Mucosa of rectum (tissue), 2 donors: Measurements from ENCODE around the gene PCYT2.
A peak's percentile ranks its signal among the peaks of the same experiment; 100 is the strongest.

ENCODE experiments used
- H3K27ac ChIP-seq, 2 donors: one replicate each; pipeline ENCODE4 v1.7.0; 2013; ENCODE audit warnings: inconsistent platforms in 2 of 2, low read depth in 2 of 2, low read length in 2 of 2
- H3K27me3 ChIP-seq, 2 donors: one replicate each; pipeline ENCODE4 v1.7.0; 2013; ENCODE audit warnings: low read length in 2 of 2; ENCODE audit not compliant: control insufficient read depth in 2 of 2, insufficient read depth in 2 of 2
- H3K36me3 ChIP-seq, 2 donors: one replicate each; pipeline ENCODE4 v1.7.0; 2013; ENCODE audit warnings: low read length in 2 of 2; ENCODE audit not compliant: control insufficient read depth in 2 of 2, insufficient read depth in 2 of 2
- H3K4me1 ChIP-seq, 2 donors: one replicate each; pipeline ENCODE4 v1.7.0; 2013; ENCODE audit warnings: low read length in 2 of 2, mild to moderate bottlenecking in 1 of 2; ENCODE audit not compliant: control insufficient read depth in 2 of 2, insufficient read depth in 2 of 2
- H3K4me3 ChIP-seq, 2 donors: one replicate each; pipeline ENCODE4 v1.7.0; 2013; ENCODE audit warnings: low read length in 2 of 2
- H3K9ac ChIP-seq, 2 donors: one replicate each; pipeline ENCODE4 v1.7.0; 2013; ENCODE audit warnings: low read length in 2 of 2, low read depth in 1 of 2, mild to moderate bottlenecking in 1 of 2
- H3K9me3 ChIP-seq, 2 donors: one replicate each; pipeline ENCODE4 v1.7.0; 2013; ENCODE audit warnings: low read length in 2 of 2; ENCODE audit not compliant: control insufficient read depth in 2 of 2
- donor health status: healthy.
- donor health status: Normal muscosa, but diverticular disease.

PCYT2 gene

DNA sequence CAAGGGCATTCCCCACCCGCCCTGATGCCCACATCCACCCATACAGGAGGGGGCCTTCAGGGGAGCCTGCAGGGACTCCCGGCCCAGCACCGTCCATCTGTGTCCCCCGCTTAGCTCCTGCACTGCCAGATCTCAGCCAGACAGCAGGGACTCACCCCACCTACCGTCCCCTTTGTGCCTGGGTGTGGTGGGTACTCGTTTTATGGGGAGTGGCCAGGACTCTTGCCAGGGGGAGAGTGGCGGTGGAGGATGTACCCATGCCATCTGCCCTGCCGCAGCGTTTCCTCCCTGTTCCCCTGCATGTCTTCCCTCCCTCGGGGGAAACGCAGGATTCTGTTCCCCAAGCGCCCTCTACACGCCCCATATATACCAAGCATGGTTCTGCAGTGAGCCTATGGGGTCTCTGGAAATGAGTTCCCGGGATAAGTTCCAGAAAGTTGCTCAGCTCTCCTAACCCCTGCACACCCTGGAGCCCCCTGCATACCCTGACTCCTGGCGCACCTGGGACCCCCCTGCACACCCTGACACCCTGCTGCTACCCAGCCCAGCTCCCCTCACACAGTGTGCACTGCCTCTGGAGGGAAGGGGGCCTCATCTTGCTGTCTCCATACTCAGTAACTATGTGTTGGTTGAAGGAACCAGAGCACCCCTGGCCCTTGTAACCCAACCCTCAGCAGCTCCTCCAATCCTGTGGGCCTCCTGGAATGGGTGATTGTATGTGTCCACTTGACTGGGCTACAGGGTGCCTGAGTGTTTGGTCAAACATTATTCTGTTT, 20.5 kb upstream of the PCYT2 start:
- Histone ChIP-seq H3K27ac (no peak overlapping the region), H3K9ac (no peak overlapping the region), H3K27me3 (peaks cover 3 to 10% of the 10 kb centered on the region in 2 donors), H3K36me3 (no peaks in the 10 kb centered on the region), H3K9me3 (no peaks in the 10 kb centered on the region), H3K4me1 (peaks cover 17 to 20% of the 10 kb centered on the region in 2 donors), H3K4me3 (no peak overlapping the region)

DNA sequence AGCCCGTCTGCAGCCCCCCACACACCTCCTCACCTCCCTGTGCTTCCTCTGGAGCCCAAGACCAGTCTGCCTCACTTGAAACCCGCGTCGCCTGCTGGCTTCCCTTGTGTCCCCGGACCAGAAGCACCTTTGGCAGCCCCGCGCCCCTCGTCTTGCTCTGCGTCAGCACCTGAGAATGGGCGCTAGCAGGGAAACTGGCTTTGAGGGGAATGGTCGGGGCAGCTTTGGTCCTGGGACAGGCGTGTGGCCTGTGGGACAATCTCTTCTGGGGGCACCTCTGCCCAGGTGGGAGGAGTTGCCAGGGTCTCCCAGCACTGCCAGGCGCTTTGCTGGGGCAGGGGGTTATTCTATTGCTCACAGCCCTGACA, 20.0 kb upstream of the PCYT2 start:
- no peak overlapping the region for H3K9ac ChIP-seq
- H3K27ac ChIP-seq = no peak overlapping the region
- no peak overlapping the region for H3K4me3 ChIP-seq
- H3K9me3 ChIP-seq = no peaks in the 10 kb centered on the region
- peaks cover 15 to 19% of the 10 kb centered on the region in 2 donors for H3K4me1 ChIP-seq
- H3K36me3 ChIP-seq = no peaks in the 10 kb centered on the region
- peaks cover 3 to 10% of the 10 kb centered on the region in 2 donors for H3K27me3 ChIP-seq

DNA sequence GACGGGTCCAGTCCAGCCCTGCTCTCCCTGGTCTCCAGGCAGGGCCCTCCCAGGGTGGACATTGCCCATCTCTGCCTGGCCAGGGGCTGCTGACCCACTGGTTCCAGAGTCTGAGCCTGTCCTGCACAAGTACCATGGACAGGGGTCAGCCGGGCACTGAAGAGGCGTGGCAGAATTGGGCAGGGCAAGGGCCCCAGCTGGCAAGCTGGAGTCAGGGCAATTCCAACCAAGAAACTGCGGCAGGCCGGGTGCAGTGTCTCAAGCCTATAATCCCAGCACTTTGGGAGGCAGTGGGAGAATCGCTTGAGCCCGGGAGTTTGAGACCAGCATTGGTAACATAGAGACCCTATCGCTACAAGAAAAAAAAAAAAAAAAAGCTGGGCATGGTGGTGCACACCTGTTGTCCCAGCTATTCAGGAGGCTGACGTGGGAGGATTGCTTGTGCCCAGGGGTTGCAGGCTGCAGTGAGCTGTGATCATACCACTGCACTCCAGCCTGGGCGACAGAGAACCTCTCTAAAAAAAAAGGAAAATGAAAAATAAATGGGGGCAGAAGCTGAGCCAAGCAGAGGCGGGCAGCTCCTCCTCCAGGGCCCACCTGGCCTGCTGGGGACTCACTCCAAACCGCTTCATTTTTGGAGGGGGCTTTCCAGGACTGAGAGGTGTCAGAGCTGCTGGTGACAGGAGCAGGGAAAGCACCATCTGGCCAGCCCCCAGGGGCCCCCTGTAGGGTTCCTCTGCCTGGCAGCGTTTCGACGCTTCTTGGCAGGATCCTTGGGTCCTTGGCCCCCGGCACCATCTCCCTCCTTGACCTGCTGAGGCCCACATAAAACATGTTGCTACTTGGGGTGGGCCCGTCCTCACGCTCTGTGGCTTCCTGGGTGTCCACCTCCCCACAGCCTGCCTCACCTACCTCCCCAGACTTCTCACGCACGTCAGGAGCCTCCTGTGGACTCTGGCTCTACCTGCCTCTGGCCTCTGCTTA, 19.2 kb upstream of the PCYT2 start:
- Histone ChIP-seq H3K4me1 (peaks cover 21 to 22% of the 10 kb centered on the region in 2 donors), H3K9ac (no peak overlapping the region), H3K27ac (no peak overlapping the region), H3K9me3 (no peaks in the 10 kb centered on the region), H3K36me3 (no peaks in the 10 kb centered on the region), H3K4me3 (no peak overlapping the region), H3K27me3 (peaks cover 3 to 10% of the 10 kb centered on the region in 2 donors)

DNA sequence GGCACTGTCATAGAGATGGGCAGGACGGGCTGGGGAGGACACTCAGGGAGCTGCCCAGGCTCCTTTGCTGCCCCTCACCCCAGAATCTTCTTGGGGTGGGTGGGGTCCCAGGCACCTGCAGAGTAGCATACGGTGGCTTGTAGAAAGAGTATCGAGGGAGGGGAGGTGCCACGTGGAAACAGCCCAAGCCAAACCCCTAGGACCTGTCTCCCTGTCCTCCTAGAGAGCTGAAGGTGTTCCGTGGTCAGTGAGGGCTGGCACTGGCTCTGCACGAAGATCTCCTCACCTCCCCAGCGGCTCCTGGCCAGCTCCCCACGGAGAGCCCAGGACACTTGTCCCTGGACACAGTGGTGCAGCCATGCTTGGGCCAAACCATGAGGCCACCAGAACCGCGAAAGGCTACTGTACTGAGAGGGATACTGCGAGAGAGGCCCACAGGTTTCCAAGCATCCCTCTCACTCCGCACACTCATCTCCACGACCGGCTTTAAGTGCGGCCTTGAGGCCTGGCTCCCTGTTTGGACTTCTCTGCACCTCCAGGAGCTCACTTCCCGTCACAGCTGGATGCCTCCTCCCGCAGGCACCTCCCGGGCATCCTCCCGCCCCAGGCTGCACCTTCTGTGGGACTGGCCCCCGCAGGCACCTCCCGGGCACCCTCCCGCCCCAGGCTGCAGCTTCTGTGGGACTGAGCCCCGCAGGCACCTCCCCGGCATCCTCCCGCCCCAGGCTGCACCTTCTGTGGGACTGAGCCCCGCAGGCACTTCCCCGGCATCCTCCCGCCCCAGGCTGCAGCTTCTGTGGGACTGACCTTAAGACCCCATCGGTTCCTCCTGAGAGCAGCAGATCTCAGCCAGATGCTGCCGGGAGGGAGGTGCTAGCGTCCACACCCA, 18.3 kb upstream of the PCYT2 start:
- Histone ChIP-seq H3K4me1 (peaks cover 27 to 29% of the 10 kb centered on the region in 2 donors), H3K27ac (no peak overlapping the region), H3K36me3 (no peaks in the 10 kb centered on the region), H3K9me3 (no peaks in the 10 kb centered on the region), H3K9ac (no peak overlapping the region), H3K4me3 (no peak overlapping the region), H3K27me3 (peaks cover 3 to 10% of the 10 kb centered on the region in 2 donors)

DNA sequence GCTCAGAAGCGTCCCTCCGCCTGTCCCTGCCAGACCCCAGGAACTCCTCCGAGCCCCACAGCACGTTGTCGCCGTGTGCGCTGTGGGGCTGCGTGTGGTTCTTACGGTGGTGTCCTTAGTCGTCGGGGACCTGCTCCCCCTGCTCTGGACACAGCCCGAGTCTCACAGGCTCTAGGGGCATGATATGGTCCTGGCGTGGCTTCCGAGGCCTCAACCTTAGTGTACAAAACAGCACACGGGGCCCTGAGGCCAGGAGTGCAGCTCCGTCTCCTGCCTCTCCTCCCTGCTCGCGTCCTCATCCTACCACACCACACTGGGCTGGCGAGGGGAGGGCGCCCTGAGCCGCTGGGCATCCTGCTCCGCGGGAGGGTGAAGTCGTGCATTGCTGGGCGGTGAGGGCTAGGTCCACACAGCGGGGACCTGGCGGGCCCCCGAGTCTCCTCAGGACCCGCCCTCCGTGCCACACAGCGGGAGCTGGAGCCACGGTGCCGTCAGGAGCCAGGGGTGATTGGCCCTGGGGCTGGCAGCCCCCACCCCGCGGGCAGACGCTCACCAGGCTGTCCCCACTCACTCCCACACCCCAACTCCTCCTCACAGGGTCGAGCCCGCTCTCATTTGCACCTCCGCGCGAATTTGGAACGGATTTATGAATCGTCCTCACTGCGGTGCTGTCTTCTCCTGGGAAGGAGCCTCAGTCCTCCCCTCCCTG, 17.5 kb upstream of the PCYT2 start:
- peak overlapping the region in 1 of 2 donors; percentile 24 for H3K9ac ChIP-seq
- peak overlapping the region; percentile 45 to 55 for H3K4me3 ChIP-seq
- no peaks in the 10 kb centered on the region for H3K36me3 ChIP-seq
- no peaks in the 10 kb centered on the region for H3K9me3 ChIP-seq
- H3K4me1 ChIP-seq = peaks cover 35 to 37% of the 10 kb centered on the region in 2 donors
- H3K27ac ChIP-seq = no peak overlapping the region
- H3K27me3 ChIP-seq = peaks cover 3 to 10% of the 10 kb centered on the region in 2 donors

DNA sequence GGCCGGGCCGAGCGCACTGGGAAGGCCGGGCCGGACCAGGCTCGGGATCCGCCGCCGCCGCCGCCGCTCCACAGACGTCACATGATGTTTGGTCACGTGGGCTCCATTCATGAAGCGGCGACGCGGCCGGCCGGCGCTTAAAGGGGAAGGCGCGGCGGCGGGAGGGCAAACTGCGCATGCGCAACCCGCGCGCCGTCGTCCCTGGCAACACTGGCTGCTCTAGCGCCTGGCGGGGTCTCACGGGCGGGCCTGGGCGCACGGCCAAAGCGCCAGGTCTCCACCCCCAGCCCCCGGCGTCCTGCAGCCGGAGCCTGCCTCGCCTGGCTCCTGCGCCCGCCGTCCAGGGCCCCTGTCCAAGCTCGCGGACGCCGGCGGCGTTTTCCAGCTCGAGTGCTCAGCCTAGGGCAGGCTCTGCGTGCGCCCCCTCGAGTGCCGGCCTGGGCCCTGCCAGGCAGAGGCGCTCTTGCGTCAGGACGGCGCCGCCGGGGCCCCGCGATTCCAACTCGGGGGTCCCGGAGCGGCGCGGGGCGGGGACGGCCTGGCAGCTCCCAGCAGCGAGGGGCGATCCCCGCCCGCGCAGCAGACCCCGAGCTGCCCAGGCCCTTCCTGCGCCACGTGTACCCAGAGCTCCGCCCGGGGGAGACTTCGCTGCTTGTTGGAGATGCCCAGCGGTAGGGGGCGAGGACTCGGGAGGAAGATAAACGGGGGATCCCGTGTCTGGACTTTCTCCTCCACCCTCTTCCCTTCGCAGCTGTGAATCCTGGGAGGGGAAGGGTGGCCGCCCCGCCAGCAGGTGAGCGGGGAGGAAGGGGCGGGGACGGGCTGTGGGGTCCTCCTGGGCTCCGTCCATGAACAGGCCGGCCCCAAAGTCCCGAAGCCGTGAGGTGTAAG, 16.7 kb upstream of the PCYT2 start, which contains the start of gene MAFG:
Gene MAFG, minus strand, starts transcription at position 83 of the 891 bp plus-strand sequence. CDS start 4,550 bp downstream, outside the sequence.
- Histone ChIP-seq H3K9me3 (no peaks in the 10 kb centered on the region), H3K4me1 (peaks cover 41 to 44% of the 10 kb centered on the region in 2 donors), H3K27ac (peak within 1 kb of the TSS; percentile 95 to 97), H3K4me3 (peak within 1 kb of the TSS; percentile 75 to 76), H3K27me3 (peaks cover 3 to 10% of the 10 kb centered on the region in 2 donors), H3K36me3 (no peaks in the 10 kb centered on the region), H3K9ac (peak within 1 kb of the TSS; percentile 76 to 77)

DNA sequence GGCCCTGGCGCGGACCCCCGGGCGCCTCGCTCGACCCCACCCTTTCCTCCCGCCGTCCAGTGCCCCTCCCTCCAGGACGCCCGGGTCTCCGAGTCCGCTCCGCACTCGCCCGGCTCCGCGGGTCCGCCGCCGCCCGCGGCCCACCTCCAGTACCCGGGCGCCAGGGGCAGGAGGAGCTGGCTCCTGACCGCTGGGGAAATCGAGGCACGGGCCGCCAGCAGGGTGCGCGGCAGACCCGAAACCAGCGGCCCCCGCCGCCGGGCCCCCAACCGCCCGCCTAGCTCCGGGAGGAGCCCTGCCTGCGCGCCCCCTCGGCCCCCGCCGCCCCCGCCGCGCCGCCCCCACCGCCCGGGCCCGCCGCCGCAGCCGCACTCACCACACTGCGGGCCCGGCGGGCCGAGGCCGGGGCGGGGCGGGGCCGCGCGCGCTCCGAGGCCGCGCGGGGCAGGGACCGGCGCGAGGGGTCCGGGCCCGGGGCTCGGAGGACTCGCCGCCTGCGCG, 16.0 kb upstream of the PCYT2 start:
- H3K27ac ChIP-seq = peak overlapping the region; percentile 95 to 97
- H3K27me3 ChIP-seq = peaks cover 3 to 10% of the 10 kb centered on the region in 2 donors
- H3K9ac ChIP-seq = peak overlapping the region; percentile 76 to 77
- no peaks in the 10 kb centered on the region for H3K9me3 ChIP-seq
- peaks cover 2 to 3% of the 10 kb centered on the region in 2 donors for H3K36me3 ChIP-seq
- H3K4me1 ChIP-seq = peaks cover 44 to 50% of the 10 kb centered on the region in 2 donors
- H3K4me3 ChIP-seq = peak overlapping the region; percentile 75 to 76

DNA sequence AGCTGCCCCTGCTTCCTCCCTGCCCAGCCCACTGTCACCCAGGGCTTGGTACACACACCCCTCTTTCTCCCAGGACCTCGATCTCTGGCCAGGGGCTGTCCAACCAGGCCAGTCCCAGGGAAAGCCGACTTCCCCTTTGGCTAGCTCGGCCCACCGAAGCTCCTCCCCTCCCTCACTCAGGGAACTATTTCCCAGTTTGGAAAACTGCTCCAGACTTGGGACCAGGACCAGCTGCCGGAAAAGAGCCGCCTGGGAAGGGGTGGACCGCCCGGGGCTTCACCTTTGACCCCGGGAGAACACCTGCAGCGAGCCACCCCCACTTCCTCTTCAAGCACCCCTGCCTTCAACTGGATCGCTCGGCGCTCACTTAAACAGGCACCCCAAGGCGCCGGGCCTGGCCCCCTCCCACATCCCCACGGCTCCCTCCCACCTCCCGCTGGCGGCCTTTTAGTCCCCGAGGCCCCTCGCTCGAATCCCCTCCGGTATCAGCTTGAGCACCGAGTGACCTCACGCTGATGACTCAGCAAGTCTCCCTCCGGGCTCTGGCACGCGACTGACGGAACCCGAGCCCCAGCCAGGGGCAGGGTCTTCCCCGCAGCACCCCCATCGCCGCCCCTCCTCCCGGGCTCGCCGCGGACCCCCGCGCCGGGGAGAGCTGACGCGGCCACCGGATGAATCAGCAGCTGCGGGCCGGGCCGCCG, 15.4 kb upstream of the PCYT2 start:
- Histone ChIP-seq H3K4me3 (peak overlapping the region; percentile 75 to 76), H3K27ac (peak overlapping the region; percentile 95 to 97), H3K9me3 (no peaks in the 10 kb centered on the region), H3K27me3 (peaks cover 3 to 10% of the 10 kb centered on the region in 2 donors), H3K36me3 (peaks cover 7% of the 10 kb centered on the region in 2 donors), H3K9ac (peak overlapping the region; percentile 76 to 77), H3K4me1 (peaks cover 43 to 51% of the 10 kb centered on the region in 2 donors)
